Endodermal cell (in vitro differentiated cells): ENCODE measurements around the gene INPP4A. TPM values are rescaled to one million over a fixed set of nuclear protein-coding genes. Genes with fewer than 3 reads are reported as not detected.

ENCODE experiments used
- DNase-seq: peaks from one replicate; pipeline ENCODE4 v3.0.0-alpha.2; 2017
- H3K27ac ChIP-seq: 2 replicates; pipeline ENCODE4 v1.5.1; 2013; ENCODE audit warnings: mild to moderate bottlenecking, low read depth, low read length, moderate library complexity
- H3K27me3 ChIP-seq: 2 replicates; pipeline ENCODE4 v1.6.1; 2013; ENCODE audit warnings: mild to moderate bottlenecking, low read length, moderate library complexity; ENCODE audit not compliant: insufficient read depth, control insufficient read depth, poor library complexity, severe bottlenecking
- H3K36me3 ChIP-seq: 2 replicates; pipeline ENCODE4 v1.7.0; 2013; ENCODE audit warnings: mild to moderate bottlenecking, low read length, moderate library complexity; ENCODE audit not compliant: control insufficient read depth, insufficient read depth
- H3K4me1 ChIP-seq: one replicate; pipeline ENCODE4 v1.7.0; 2013; ENCODE audit warnings: low read length; ENCODE audit not compliant: control insufficient read depth, insufficient read depth
- H3K4me3 ChIP-seq: 2 replicates; pipeline ENCODE4 v1.5.1; 2013; ENCODE audit warnings: mild to moderate bottlenecking, low read length, moderate library complexity
- H3K9ac ChIP-seq: 2 replicates; pipeline ENCODE4 v1.6.1; 2013; ENCODE audit warnings: mild to moderate bottlenecking, low read length, moderate library complexity; ENCODE audit not compliant: poor library complexity, severe bottlenecking; ENCODE audit errors: extremely low read depth
- H3K9me3 ChIP-seq: 2 replicates; pipeline ENCODE4 v1.6.1; 2013; ENCODE audit warnings: mild to moderate bottlenecking, low read length, moderate library complexity; ENCODE audit not compliant: control insufficient read depth
- H3K27ac Mint-ChIP-seq: 2 replicates; pipeline ENCODE4 v1.8.0; 2020; ENCODE audit warnings: mixed read lengths
- H3K27me3 Mint-ChIP-seq: 2 replicates; pipeline ENCODE4 v1.8.0; 2021; ENCODE audit warnings: mild to moderate bottlenecking, mixed read lengths; ENCODE audit not compliant: insufficient read depth
- H3K36me3 Mint-ChIP-seq: 2 replicates; pipeline ENCODE4 v1.8.0; 2020; ENCODE audit warnings: low read depth, mixed read lengths
- H3K4me1 Mint-ChIP-seq: 2 replicates; pipeline ENCODE4 v1.8.0; 2020; ENCODE audit warnings: mixed read lengths
- H3K4me3 Mint-ChIP-seq: 2 replicates; pipeline ENCODE4 v1.8.0; 2020; ENCODE audit warnings: mild to moderate bottlenecking, moderate library complexity, mixed read lengths
- H3K9me3 Mint-ChIP-seq: 2 replicates; pipeline ENCODE4 v1.8.0; 2020; ENCODE audit warnings: mild to moderate bottlenecking, mixed read lengths
- WGBS, 2 experiments: methylation state at CpG; one replicate each; pipeline versions ENCODE4 v1.1.5 to v1.1.7; 2013; ENCODE audit warnings: missing lambda C conversion rate in 2 of 2, mixed read lengths in 1 of 2; ENCODE audit not compliant: insufficient coverage in 1 of 2, insufficient read length in 1 of 2; 5-methylcytosine and 5-hydroxymethylcytosine counted together
- total RNA-seq, 2 donors: library from RNA; stranded (reverse); fragmentation: NEBNext Ultra II Directional in 1 of 2; extraction: Animal tissue kit (Norgen Biotek cat#: 25700) in 1 of 2; gene quantifications; 2 replicates in 1 of 2; 3 replicates in 1 of 2; pipeline ENCODE4 v1.2.1, GENCODE V29; 2021
- TF ChIP-seq, protein P1 (sequence below): fragments of 200-600 bp; sonication (generic); conservative IDR thresholded peaks from 2 replicates; pipeline ENCODE4 v1.5.0; 2021; ENCODE audit warnings: antibody characterized with exemption, mild to moderate bottlenecking

Gene INPP4A
- total RNA-seq, 2 donors from 2014 or later = 84.9 to 94.2 TPM

- no peaks in the 10 kb centered on the region for H3K9me3 Mint-ChIP-seq
- no peak overlapping the region for H3K4me3 ChIP-seq
- H3K27me3 Mint-ChIP-seq = no peaks in the 10 kb centered on the region
- peak; percentile 13 for DNase-seq
- H3K9ac ChIP-seq = no peak overlapping the region
- peaks cover 97% of the 10 kb centered on the region for H3K36me3 ChIP-seq
- no peaks in the 10 kb centered on the region for H3K9me3 ChIP-seq
- peaks cover 91% of the 10 kb centered on the region for H3K36me3 Mint-ChIP-seq
- H3K4me1 Mint-ChIP-seq = no peaks in the 10 kb centered on the region
- 93 to 94% methylated on average over 4 to 9 of the region's 9 CpGs for WGBS, 2 experiments
- TF ChIP-seq, protein P1, sequence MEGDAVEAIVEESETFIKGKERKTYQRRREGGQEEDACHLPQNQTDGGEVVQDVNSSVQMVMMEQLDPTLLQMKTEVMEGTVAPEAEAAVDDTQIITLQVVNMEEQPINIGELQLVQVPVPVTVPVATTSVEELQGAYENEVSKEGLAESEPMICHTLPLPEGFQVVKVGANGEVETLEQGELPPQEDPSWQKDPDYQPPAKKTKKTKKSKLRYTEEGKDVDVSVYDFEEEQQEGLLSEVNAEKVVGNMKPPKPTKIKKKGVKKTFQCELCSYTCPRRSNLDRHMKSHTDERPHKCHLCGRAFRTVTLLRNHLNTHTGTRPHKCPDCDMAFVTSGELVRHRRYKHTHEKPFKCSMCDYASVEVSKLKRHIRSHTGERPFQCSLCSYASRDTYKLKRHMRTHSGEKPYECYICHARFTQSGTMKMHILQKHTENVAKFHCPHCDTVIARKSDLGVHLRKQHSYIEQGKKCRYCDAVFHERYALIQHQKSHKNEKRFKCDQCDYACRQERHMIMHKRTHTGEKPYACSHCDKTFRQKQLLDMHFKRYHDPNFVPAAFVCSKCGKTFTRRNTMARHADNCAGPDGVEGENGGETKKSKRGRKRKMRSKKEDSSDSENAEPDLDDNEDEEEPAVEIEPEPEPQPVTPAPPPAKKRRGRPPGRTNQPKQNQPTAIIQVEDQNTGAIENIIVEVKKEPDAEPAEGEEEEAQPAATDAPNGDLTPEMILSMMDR = no peak
- no peak overlapping the region for H3K27ac ChIP-seq
- H3K4me1 ChIP-seq = no peaks in the 10 kb centered on the region
- no peaks in the 10 kb centered on the region for H3K27me3 ChIP-seq
- no peak overlapping the region for H3K27ac Mint-ChIP-seq
- no peak overlapping the region for H3K4me3 Mint-ChIP-seq
Measured at GRCh38 chr2:98541906-98542305, 97.2 kb downstream of the INPP4A start.

DNA sequence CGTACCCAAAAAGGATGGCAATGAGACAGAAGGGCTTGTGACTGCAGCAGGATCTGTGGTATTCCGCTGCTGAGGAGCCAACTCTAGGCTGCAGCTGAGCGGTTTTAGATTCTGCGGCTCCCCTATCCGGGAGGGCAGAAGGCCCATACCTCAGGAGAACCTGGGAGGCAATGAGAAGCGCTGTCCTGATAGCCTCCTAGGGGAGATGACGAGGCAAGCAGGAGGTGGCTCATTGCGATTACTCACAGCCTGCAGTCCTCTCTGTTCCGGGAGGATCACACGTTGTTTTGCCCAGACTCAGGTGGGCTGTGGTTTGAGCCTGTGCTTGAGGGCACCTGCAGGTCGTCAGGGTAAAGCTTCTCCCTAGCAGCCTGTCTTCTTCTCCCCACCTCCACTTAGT lies 98.6 kb downstream of the INPP4A start:
- no peak overlapping the region for H3K27ac Mint-ChIP-seq
- peaks cover 93% of the 10 kb centered on the region for H3K36me3 Mint-ChIP-seq

DNA sequence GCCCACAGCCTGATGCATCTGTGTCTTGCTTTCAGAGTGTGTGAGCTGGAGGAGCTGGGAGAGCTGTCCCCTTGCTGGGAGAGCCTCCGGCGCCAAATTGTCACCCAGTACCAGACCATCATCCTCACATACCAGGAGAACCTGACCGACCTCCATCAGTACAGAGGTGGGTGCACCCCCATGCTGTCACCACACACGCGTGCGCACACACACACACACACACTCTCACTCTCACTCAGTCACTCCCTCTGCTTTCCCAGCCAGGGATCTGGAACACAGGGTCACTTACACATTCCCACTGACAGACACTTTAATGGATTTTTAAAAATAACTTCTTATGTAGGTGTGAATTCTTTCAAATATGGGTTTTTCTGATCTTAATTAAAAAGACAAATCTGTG lies 99.2 kb downstream of the INPP4A start:
- 92% methylated on average over 6 of the region's 6 CpGs; no CpG with 5 or more reads in 1 of the 2 experiments for WGBS, 2 experiments
- no peaks in the 10 kb centered on the region for H3K4me1 ChIP-seq
- TF ChIP-seq, protein P1 = no peak
- no peaks in the 10 kb centered on the region for H3K27me3 ChIP-seq
- H3K27me3 Mint-ChIP-seq = no peaks in the 10 kb centered on the region
- no peak overlapping the region for H3K9ac ChIP-seq
- H3K27ac ChIP-seq = no peak overlapping the region
- H3K4me3 ChIP-seq = no peak overlapping the region
- no peaks in the 10 kb centered on the region for H3K9me3 Mint-ChIP-seq
- peak; percentile 26 for DNase-seq
- H3K27ac Mint-ChIP-seq = no peak overlapping the region
- no peaks in the 10 kb centered on the region for H3K4me1 Mint-ChIP-seq
- H3K9me3 ChIP-seq = no peaks in the 10 kb centered on the region
- H3K4me3 Mint-ChIP-seq = no peak overlapping the region
- peaks cover 97% of the 10 kb centered on the region for H3K36me3 ChIP-seq
- peaks cover 90% of the 10 kb centered on the region for H3K36me3 Mint-ChIP-seq

More for the DNA sequence above, 98.6 kb downstream of the INPP4A start:
- H3K4me3 ChIP-seq = no peak overlapping the region
- Mint-ChIP-seq H3K4me3 (no peak overlapping the region), H3K4me1 (no peaks in the 10 kb centered on the region), H3K9me3 (no peaks in the 10 kb centered on the region), H3K27me3 (no peaks in the 10 kb centered on the region)
- H3K9me3 ChIP-seq = no peaks in the 10 kb centered on the region
- H3K4me1 ChIP-seq = no peaks in the 10 kb centered on the region
- no peak overlapping the region for H3K9ac ChIP-seq
- no peaks in the 10 kb centered on the region for H3K27me3 ChIP-seq
- peak; percentile 42 for DNase-seq
- no peak overlapping the region for H3K27ac ChIP-seq
- 94 to 96% methylated on average over 9 to 11 of the region's 11 CpGs for WGBS, 2 experiments
- TF ChIP-seq, protein P1 = no peak
- peaks cover 97% of the 10 kb centered on the region for H3K36me3 ChIP-seq
